Right hindlimb (tissue), 1 donor: ENCODE measurements around the gene CNN2.
A peak's percentile ranks its signal among the peaks of the same experiment; 100 is the strongest.

Experiments
- DNase-seq: peaks from one replicate; pipeline ENCODE4 v3.0.0-alpha.2; 2018

CNN2 gene

DNA sequence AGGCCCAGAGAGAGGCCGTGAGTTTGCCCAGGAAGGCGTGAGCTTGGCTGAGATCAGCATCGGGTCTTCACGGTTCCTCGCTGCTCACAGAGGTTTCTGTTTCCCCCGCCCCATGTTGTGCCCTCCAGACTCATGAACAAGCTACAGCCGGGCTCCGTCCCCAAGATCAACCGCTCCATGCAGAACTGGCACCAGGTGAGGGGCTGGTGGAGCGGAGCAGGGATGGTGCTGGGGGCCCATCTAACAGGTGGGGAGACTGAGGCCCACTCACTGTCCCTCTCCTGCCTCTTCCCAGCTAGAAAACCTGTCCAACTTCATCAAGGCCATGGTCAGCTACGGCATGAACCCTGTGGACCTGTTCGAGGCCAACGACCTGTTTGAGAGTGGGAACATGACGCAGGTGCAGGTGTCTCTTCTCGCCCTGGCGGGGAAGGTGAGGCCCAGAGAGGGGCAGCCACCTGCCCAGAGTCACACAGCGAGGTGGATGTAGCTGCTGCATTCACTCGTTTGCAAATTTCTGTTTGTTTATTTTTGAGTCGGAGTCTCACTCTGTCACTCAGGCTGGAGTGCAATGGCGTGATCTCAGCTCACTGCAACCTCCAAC is 6.0 kb downstream of the CNN2 start:
- DNase-seq, result no peak

GRCh38 chr19:1035998-1036621 is 9.7 kb downstream of the CNN2 start:
- no peak for DNase-seq

- no peak for DNase-seq
Measured at GRCh38 chr19:1037621-1038064, 11.2 kb downstream of the CNN2 start.

- no peak for DNase-seq
Measured at GRCh38 chr19:1038978-1039645, 12.7 kb downstream of the CNN2 start.

DNA sequence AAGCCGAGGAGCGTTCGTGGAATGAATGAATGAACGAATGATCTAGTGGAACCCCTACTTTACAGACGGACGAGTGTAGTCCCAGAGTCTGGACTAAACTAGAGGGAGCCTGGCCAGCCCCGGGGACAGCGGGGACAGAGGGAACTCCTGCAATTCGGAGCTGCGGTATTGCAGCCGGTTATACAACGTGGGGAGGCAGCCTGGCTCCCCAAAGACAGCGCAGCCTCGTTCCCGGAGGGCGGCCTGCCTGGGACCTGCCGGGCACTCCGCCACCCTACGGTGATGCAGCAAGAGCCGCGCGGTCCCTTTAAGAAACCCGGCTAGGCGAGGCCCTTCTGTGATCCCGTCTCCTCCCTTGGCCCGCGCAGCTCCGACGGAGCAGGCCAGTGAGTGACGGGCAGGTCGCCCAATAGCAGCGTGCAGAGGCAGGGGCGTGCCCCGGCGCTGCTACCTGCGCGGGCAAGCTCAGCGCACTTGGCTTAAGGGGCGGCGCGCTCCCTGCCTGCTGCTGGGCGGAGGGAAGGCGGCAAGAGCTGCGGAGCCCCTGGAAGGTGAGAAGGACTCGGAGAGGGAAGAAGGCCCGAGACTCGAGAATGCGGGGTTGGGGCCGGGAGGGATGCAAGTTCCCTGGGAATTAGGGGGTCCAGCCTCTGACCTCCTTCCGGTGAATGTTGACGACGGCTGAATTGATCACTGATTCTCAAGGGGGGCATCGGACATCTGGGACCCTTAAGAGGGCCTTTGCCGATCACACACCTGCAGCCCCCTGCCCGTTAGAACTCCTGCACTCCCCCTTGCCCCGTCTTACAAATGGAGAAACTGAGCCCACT is 13.5 kb downstream of the CNN2 start, which contains the start of gene ABCA7:
TSS of gene ABCA7 (plus strand) at position 462 of the 830 bp plus-strand sequence. CDS start 1,255 bp downstream, outside the sequence.
- DNase-seq, result peak; percentile 95

GRCh38 chr19:1040476-1041271 is 14.3 kb downstream of the CNN2 start:
- DNase-seq, result peak; percentile 89

DNA sequence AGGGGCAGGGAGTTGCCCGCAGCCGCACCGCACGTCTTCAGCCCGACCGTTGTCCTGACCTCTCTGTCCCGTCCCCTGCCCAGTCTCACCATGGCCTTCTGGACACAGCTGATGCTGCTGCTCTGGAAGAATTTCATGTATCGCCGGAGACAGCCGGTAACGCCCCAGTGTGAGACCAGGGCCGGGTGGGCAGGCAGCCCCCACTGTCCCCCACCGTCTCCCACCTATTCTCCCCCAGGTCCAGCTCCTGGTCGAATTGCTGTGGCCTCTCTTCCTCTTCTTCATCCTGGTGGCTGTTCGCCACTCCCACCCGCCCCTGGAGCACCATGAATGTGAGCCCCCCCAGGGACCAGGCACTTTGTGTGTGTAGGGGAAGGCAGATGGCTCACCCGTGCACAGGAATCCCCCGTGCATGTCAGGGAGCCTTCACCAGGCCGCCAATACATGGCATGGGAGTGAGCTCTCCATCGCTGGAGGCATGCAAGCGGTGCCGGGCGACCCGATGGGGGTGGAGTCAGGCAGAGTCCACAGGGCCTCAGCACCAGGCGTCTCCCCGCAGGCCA is 14.9 kb downstream of the CNN2 start:
- DNase-seq, result no peak

GRCh38 chr19:1041835-1042685 is 15.7 kb downstream of the CNN2 start:
- peak; percentile 73 for DNase-seq

- no peak for DNase-seq
Measured at GRCh38 chr19:1042689-1043511, 16.5 kb downstream of the CNN2 start.

DNA sequence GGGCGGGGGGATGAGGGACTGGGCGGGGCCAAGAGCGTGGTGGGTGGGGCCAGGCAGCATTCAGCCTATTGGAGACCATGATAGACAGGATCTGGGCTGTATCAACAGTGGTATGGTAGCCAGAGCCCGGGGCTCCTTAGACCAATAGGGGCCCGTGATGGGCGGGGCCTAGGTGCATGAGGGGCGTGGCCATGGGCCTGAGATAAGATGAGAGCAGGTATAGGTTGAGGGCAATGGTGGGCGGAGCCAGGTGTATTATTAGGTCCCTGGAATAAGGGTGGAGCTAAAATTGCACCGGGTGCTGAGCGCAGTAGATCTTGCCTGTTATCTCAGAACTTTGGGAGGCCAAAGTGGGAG is 18.8 kb downstream of the CNN2 start:
- no peak for DNase-seq

- no peak for DNase-seq
Measured at GRCh38 chr19:1046117-1046626, 19.8 kb downstream of the CNN2 start.

DNA sequence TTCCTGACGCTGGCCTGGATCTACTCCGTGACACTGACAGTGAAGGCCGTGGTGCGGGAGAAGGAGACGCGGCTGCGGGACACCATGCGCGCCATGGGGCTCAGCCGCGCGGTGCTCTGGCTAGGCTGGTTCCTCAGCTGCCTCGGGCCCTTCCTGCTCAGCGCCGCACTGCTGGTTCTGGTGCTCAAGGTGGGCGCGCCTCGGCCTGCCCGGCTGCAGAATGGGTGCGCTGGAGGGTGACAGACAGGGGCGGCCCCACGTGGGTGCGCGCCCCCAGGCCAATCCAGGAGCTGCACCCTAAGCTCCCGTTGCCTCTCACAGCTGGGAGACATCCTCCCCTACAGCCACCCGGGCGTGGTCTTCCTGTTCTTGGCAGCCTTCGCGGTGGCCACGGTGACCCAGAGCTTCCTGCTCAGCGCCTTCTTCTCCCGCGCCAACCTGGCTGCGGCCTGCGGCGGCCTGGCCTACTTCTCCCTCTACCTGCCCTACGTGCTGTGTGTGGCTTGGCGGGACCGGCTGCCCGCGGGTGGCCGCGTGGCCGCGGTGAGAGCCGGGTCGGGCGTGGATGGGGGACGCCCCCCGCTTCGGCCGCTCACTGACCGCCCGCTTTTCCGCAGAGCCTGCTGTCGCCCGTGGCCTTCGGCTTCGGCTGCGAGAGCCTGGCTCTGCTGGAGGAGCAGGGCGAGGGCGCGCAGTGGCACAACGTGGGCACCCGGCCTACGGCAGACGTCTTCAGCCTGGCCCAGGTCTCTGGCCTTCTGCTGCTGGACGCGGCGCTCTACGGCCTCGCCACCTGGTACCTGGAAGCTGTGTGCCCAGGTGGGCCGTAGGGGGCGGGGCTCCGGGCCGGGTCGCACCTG is 20.7 kb downstream of the CNN2 start:
- DNase-seq, result peak; percentile 13

DNA sequence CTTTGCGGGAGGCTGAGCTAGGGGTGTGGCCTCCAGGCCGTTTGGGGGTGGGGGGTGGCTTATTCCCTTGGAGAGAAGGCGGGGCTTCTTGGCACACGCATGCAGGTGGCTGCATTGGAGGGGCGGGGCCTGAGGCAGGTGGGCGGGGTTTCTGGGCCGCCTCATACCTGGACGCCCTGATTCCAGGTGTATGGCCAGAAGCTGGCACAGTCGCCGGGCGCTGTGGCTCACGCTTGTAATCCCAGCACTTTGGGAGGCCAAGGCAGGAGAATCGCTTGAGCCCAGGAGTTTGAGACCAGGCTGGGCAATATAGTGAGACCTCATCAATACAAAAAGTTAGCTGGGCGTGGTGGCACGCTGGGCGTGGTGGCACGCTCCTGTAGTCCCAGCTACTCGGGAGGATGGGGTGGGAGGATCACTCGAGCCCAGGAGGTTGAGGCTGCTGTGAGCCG is 21.3 kb downstream of the CNN2 start:
- no peak for DNase-seq

GRCh38 chr19:1049106-1049505 is 22.7 kb downstream of the CNN2 start:
- no peak for DNase-seq

- DNase-seq, result no peak
Measured at GRCh38 chr19:1049800-1050199, 23.4 kb downstream of the CNN2 start.

DNA sequence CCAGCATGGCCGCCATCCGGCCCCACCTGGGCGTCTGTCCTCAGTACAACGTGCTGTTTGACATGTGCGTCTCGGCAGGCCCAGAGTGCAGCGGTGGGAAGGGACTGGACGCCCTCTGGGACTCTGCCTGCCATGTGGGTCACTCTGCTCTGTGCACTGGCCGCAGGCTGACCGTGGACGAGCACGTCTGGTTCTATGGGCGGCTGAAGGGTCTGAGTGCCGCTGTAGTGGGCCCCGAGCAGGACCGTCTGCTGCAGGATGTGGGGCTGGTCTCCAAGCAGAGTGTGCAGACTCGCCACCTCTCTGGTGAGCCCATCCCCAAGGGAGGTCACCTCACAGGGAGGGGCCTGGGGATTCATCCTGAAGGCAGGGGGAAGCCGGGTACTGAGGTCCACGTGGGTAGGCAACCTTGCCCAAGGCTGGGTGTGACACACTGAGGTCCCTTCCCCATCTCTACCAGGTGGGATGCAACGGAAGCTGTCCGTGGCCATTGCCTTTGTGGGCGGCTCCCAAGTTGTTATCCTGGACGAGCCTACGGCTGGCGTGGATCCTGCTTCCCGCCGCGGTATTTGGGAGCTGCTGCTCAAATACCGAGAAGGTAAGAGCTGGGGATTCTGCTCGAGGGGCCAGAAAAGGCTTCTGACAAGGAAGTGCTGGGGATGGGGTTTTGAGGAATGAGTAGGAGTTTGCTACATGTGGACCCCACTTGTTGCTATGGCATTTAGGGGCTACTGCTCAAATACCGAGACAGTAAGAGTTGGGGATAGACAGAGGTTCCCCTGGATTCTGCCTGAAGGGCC is 24.8 kb downstream of the CNN2 start:
- no peak for DNase-seq

GRCh38 chr19:1051791-1052190 is 25.4 kb downstream of the CNN2 start:
- no peak for DNase-seq
